Heart left ventricle (tissue), 16 donors: ENCODE measurements around the gene PRKAG2. TPM values are rescaled to one million over a fixed set of nuclear protein-coding genes. Genes with fewer than 3 reads are reported as not detected.

Source experiments
- ATAC-seq, 4 donors: fragments of 200-7000 bp; cut with Tn5 transposase; one replicate each; pipeline ENCODE4 v1.9.1; 2020 to 2022; ENCODE audit warnings: moderate library complexity in 4 of 4, mild to moderate bottlenecking in 3 of 4, moderate number of reproducible peaks in 1 of 4
- DNase-seq, 5 donors: peaks; one replicate each; pipeline ENCODE4 v3.0.0-alpha.2; 2020
- H3K27ac ChIP-seq, 12 donors: fragments of 200-600 bp; sonication (generic) in 4 of 12; one replicate each; pipeline versions ENCODE4 v1.5.0 to v1.8.0; 2016 to 2022; ENCODE audit warnings: mild to moderate bottlenecking in 2 of 12
- H3K27me3 ChIP-seq, 9 donors: fragments of 200-600 bp; sonication (generic) in 2 of 9; one replicate each; pipeline versions ENCODE4 v1.5.1 to v1.8.0; 2016 to 2022; ENCODE audit warnings: mild to moderate bottlenecking in 3 of 9
- H3K36me3 ChIP-seq, 9 donors: fragments of 200-600 bp; sonication (generic) in 2 of 9; one replicate each; pipeline versions ENCODE4 v1.5.0 to v1.8.0; 2018 to 2022; ENCODE audit warnings: mild to moderate bottlenecking in 2 of 9
- H3K4me1 ChIP-seq, 12 donors: fragments of 200-600 bp; sonication (generic) in 4 of 12; one replicate each; pipeline versions ENCODE4 v1.5.0 to v1.8.0; 2016 to 2022; ENCODE audit warnings: mild to moderate bottlenecking in 3 of 12
- H3K4me3 ChIP-seq, 12 donors: fragments of 200-600 bp; sonication (generic) in 4 of 12; one replicate each; pipeline versions ENCODE4 v1.5.0 to v1.8.0; 2017 to 2022; ENCODE audit warnings: mild to moderate bottlenecking in 9 of 12, moderate library complexity in 4 of 12
- H3K9me3 ChIP-seq, 12 donors: fragments of 200-600 bp; sonication (generic) in 4 of 12; one replicate each; pipeline versions ENCODE4 v1.5.0 to v1.8.0; 2016 to 2022; ENCODE audit warnings: mild to moderate bottlenecking in 1 of 12
- POLR2A ChIP-seq, 2 donors: fragments of 450-650 bp; IDR thresholded peaks; one replicate each; pipeline ENCODE4 v1.6.1; 2017; ENCODE audit warnings: antibody characterized with exemption in 2 of 2, mild to moderate bottlenecking in 2 of 2, moderate library complexity in 2 of 2
- WGBS, 4 donors: extraction: QIAGEN DNeasy Blood & Tissue Kit in 2 of 4; methylation state at CpG; one replicate each; pipeline versions ENCODE4 v1.1.5 to v1.1.7; 2013 to 2018; 5-methylcytosine and 5-hydroxymethylcytosine counted together
- intact Hi-C, 10 donors: fragments of 100-400 bp; cut with DNase I; formaldehyde crosslinking; loops; one replicate each; pipeline versions ENCODE4 v1.11.1 to v1.14.2; 2022
- polyA plus RNA-seq, 2 donors: library from polyadenylated mRNA; stranded (reverse); fragments of 200-250 nt; gene quantifications; one replicate each; pipeline ENCODE4 v1.2.3, GENCODE V29; 2013
- total RNA-seq, 9 donors: library from RNA; depleted of rRNA in 2 of 9; stranded (reverse); fragments of >200 nt in 2 of 9; fragmentation: NEBNext Ultra II Directional in 3 of 9; extraction: Animal tissue kit (Norgen Biotek cat#: 25700) in 3 of 9; gene quantifications; one replicate each; pipeline versions ENCODE4 v1.1.0 to v1.2.4, GENCODE V29; 2016 to 2023
- TF ChIP-seq, protein P1 (sequence below), 12 donors: fragments of 200-600 bp; sonication (generic) in 4 of 12; IDR thresholded peaks; one replicate each; pipeline versions ENCODE4 v1.5.0 to v1.8.0; 2018 to 2022; ENCODE audit warnings: antibody characterized with exemption in 12 of 12, mild to moderate bottlenecking in 5 of 12
- donor health status: ischemic (EF 13 %, LVEDD 7.1; RV severe dilation, severe dysfunction).
- donor health status: healthy with polysubstance abuse.
- donor health status: DM: no; HTN: yes; CAD: no.
- donor health status: DM: no; HTN: no; CAD: no.
- donor health status: ischemic (EF 25% LVEDD 6.9; RV normal size, moderate dysfunction).
- donor health status: ischemic (EF 25% LVEDD 5.7; RV mildly dilated, moderate dysfunction).
- donor health status: healthy.
- donor health status: DM: yes; HTN: yes; CAD: no.
- donor health status: ischemic (EF 35%, LVEDD 5.7; RV mildly dilated, moderate dysfunction).
- donor health status: nonischemic (EF 11% LVEDD 7.7; RV severe dilation, severe dysfunction).
- donor health status: DM: yes; HTN: yes; CAD: no.
- donor health status: PGD.
- donor health status: ischemic (EF 29% LVEDD 5.4; RV normal size, mild dysfunction).
- donor health status: nonischemic (EF 23%, LVEDD 6.1; RV moderate dilation, normal function).

Gene PRKAG2
- total and polyA plus RNA-seq, 11 donors, result 50.2 to 179 (median 108) TPM

DNA sequence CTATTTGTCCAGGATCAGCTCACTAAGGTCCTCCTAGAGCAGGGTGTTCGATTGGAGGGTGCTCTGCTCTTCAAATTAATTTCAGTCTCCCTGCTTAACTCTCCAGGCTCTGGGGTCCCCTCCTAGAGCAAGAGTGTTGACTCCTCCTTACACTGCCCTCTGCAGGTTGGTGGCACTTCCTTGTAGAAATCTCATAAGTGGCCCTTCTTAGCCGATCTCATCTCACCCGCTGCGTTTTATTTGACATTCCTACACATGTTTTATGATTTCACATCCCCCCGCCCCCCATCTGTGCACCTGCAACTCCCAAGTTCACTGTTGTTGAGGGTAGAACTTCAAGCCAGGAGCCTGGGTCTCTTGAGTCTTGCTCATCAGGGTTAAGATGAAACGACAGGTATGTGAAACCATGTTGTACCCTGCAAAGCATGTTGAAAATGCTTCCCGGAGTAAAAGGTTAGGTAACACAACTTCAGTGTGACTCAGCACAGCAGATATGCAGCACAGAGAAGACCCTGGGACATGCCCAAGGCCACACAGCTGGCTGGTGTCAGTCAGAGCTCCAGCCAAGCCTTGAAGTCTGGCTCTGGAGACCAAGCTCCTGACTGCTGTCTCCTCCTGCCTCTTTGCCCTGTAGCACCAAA, 171.2 kb downstream of the PRKAG2 start:
- peaks cover 0 to 50% (median 17%) of the 10 kb centered on the region in 12 donors for H3K4me1 ChIP-seq
- no peak for TF ChIP-seq POLR2A (IDR thresholded peaks at IDR 0.05)
- TF ChIP-seq, protein P1, sequence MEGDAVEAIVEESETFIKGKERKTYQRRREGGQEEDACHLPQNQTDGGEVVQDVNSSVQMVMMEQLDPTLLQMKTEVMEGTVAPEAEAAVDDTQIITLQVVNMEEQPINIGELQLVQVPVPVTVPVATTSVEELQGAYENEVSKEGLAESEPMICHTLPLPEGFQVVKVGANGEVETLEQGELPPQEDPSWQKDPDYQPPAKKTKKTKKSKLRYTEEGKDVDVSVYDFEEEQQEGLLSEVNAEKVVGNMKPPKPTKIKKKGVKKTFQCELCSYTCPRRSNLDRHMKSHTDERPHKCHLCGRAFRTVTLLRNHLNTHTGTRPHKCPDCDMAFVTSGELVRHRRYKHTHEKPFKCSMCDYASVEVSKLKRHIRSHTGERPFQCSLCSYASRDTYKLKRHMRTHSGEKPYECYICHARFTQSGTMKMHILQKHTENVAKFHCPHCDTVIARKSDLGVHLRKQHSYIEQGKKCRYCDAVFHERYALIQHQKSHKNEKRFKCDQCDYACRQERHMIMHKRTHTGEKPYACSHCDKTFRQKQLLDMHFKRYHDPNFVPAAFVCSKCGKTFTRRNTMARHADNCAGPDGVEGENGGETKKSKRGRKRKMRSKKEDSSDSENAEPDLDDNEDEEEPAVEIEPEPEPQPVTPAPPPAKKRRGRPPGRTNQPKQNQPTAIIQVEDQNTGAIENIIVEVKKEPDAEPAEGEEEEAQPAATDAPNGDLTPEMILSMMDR (IDR thresholded peaks at IDR 0.05), result peak in 11 of 12 donors; percentile 34 to 67 (median 56)
- intact Hi-C loops, result loop anchor here in 6 of 10 donors (1.0 to 10.0 kb wide), 5 partner anchors 71 to 131 kb away; no protein-coding TSS in a partner anchor

DNA sequence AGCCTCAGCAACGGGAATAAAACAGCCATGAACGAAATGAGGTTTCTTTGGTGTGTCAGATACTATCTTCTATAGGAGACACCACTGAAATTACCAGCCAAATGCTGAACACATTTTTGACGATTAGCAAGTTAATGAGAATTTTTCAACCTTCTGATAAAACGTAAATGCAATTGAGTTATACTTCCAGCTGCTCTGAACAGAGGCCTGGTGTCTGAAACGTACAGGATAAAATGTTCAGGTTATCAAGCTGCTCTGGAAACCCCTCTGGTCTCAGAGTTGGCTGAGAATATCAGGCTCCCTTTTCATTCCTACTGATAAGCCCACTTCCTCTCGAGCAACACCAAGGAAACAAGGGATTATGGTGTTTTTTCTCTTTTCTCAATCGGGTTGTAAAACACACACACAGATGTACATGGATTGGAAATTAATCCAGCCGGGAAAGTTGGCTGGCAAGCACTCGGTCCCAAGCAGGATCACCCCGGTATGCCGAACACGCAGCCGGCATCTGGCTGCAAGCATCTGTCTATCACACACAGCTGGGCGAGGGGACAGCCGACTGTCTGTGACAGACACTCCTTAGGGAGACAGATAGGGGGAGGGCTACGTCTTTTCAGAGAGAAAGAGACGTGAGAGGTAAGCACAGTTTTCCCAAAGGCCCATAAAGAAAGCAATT, 171.8 kb downstream of the PRKAG2 start:
- Histone ChIP-seq H3K9me3 (no peaks in the 10 kb centered on the region), H3K36me3 (no peaks in the 10 kb centered on the region), H3K27ac (peak overlapping the region in 6 of 12 donors; percentile 2 to 88 (median 24)), H3K4me3 (peak overlapping the region in 6 of 12 donors; percentile 3 to 41 (median 19)), H3K27me3 (no peaks in the 10 kb centered on the region), H3K4me1 (peaks cover 0 to 57% (median 17%) of the 10 kb centered on the region in 12 donors)
- TF ChIP-seq, protein P1 (IDR thresholded peaks at IDR 0.05), result no peak
- no peak for TF ChIP-seq POLR2A (IDR thresholded peaks at IDR 0.05)
- ATAC-seq, result peak in 2 of 4 donors; percentile 3 to 21
- intact Hi-C loops, result loop anchor here in 7 of 10 donors (1.0 to 10.0 kb wide), 6 partner anchors 52 to 130 kb away; no protein-coding TSS in a partner anchor
- DNase-seq, result peak in 2 of 5 donors; percentile 27 to 46
- WGBS, 4 donors, result 27 to 30% (median 28%) methylated on average over 17 of the region's 17 CpGs

More for the DNA sequence above, 171.2 kb downstream of the PRKAG2 start:
- H3K36me3 ChIP-seq, result no peaks in the 10 kb centered on the region
- ATAC-seq, result peak; percentile 29 to 68 (median 52)
- peak overlapping the region in 6 of 12 donors; percentile 2 to 88 (median 24) for H3K27ac ChIP-seq
- H3K27me3 ChIP-seq, result no peaks in the 10 kb centered on the region
- peak in 1 of 5 donors; percentile 38 for DNase-seq
- 17 to 31% (median 22%) methylated on average over 7 of the region's 7 CpGs for WGBS, 4 donors
- peak overlapping the region in 6 of 12 donors; percentile 3 to 41 (median 19) for H3K4me3 ChIP-seq
- no peaks in the 10 kb centered on the region for H3K9me3 ChIP-seq

GRCh38 chr7:151704299-151704959, 172.5 kb downstream of the PRKAG2 start:
- Histone ChIP-seq H3K9me3 (no peaks in the 10 kb centered on the region), H3K36me3 (no peaks in the 10 kb centered on the region), H3K4me3 (no peak overlapping the region), H3K27ac (peak overlapping the region in 1 of 12 donors; percentile 88), H3K4me1 (peaks cover 0 to 63% (median 20%) of the 10 kb centered on the region in 12 donors), H3K27me3 (no peaks in the 10 kb centered on the region)
- intact Hi-C loops, result loop anchor here in 5 of 10 donors (5.0 to 10.0 kb wide), 4 partner anchors 53 to 130 kb away; no protein-coding TSS in a partner anchor
- ATAC-seq, result no peak
- whole genome bisulfite sequencing, 4 donors, result 82 to 87% (median 85%) methylated on average over 15 of the region's 15 CpGs
- DNase-seq, result peak in 1 of 5 donors; percentile 14
- TF ChIP-seq, protein P1 (IDR thresholded peaks at IDR 0.05), result no peak
- TF ChIP-seq POLR2A (IDR thresholded peaks at IDR 0.05), result no peak
